Measurements from ENCODE around the gene TIPIN. TPM values are rescaled to one million over a fixed set of nuclear protein-coding genes. Genes with fewer than 3 reads are reported as not detected.

Gene TIPIN
- total RNA-seq, 2 experiments from 2014 or later: 49.9 to 50.8 TPM

DNA sequence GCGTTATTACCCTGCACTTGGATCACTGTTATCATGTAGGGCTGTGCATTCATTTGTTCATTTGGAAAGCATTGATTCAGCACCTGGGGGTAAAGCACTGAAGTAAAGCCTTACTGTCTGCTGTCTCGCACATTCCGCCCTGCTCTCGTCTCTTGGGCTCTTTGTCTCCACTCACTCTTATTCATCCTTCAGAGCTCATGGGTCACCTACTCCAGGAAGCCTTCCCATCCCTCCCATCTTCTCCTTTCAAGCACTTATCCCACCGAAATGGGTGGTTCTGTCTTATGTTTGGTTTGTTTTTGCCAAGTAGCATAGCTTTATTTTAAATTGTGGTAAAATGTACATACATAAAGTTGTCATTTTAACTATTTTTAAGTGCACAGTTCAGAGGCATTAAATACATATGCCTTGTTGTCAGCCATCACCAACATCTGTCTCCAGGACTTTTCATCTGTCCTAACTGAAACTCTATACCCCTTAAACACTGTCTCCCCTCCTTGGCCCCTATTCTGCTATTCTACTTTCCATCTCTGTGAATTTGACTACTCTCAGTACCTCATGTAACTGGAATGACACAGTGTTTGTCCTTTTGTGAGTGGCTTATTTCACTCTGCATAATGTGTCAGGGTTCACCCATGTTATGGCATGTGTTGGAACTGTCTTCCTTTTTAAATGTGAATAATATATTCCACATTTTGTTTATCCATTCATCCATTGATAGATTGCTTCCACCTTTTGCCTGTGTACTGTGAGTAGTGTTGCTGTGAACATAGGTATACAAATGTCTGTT, 53.8 kb downstream of the TIPIN start:
- DNase-seq (no peak), ATAC-seq (no peak)
- ChIA-PET CTCF (interaction anchor here (0.6 to 1.1 kb wide), 2 partner anchors 10 to 69 kb away, joined by 3 read pairs; no protein-coding TSS in a partner anchor), POLR2A (no interaction called here)
- intact Hi-C loops (cut with DNase I, micrococcal nuclease): no loop called here
- Mint-ChIP-seq H3K4me1 (no peaks in the 10 kb centered on the region), H3K9me3 (ENCODE audit: low read depth) (no peaks in the 10 kb centered on the region), H3K27me3 (no peaks in the 10 kb centered on the region), H3K4me3 (no peak overlapping the region), H3K36me3 (ENCODE audit: low read depth) (peaks cover 10% of the 10 kb centered on the region), H3K27ac (peak overlapping the region; percentile 1)

DNA sequence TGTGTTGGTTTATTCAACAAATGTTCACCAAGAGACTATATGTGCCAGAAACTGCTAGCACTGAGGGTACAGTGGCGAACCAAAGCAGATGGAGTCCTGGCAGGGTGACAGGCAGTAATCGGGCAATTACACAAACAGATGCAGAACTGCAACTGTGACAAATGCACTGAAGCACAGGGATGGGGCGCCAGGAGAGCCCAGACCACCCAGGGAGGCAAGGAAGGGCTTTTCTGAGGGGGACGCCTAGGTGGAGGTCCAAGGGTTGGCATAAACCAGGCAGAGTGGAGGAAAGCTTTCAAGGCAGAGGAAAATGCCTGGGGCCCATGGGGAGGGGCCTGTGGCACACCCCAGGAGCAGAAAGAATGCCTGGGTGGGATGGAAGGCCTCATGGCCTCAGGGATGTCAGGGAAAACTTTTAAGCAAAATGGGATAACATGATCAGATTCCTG, 57.7 kb downstream of the TIPIN start:
- Mint-ChIP-seq H3K27ac (peak overlapping the region; percentile 2), H3K4me1 (peaks cover 26% of the 10 kb centered on the region), H3K9me3 (ENCODE audit: low read depth) (no peaks in the 10 kb centered on the region), H3K4me3 (no peak overlapping the region), H3K27me3 (no peaks in the 10 kb centered on the region), H3K36me3 (ENCODE audit: low read depth) (peaks cover 12% of the 10 kb centered on the region)
- no peak for DNase-seq
- intact Hi-C loops (cut with DNase I, micrococcal nuclease): loop anchor here in 1 of 2 experiments (10.0 kb wide), 1 partner anchor 684 kb away; the partner anchor contains the start of gene INTS14
- ChIA-PET POLR2A (no interaction called here), CTCF (interaction anchor here (0.8 kb wide), 1 partner anchor 10 kb away, joined by 8 read pairs; no protein-coding TSS in a partner anchor)
- no peak for ATAC-seq

DNA sequence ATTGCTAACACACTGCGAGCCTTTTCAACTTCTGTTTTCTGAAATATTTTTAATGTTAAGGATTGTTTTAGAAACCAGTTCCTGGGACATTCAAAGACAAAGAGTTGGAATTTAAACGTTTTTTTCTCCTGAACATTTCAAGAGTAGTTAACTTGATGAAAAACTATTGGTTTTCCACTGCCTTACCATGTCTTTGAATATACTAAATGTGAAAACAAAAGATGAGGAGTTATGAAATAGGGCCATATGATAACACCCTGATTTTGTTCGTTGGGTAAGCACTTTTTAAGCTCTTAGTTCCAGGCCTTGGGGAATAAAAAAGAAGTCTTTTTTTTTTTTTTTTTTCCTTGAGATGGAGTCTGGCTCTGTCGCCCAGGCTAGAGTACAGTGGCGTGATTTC, 60.3 kb downstream of the TIPIN start:
- Mint-ChIP-seq H3K4me1 (peaks cover 40% of the 10 kb centered on the region), H3K9me3 (ENCODE audit: low read depth) (no peaks in the 10 kb centered on the region), H3K27me3 (no peaks in the 10 kb centered on the region), H3K27ac (no peak overlapping the region), H3K4me3 (no peak overlapping the region), H3K36me3 (ENCODE audit: low read depth) (peaks cover 11% of the 10 kb centered on the region)
- intact Hi-C loops (cut with DNase I, micrococcal nuclease): loop anchor here in 1 of 2 experiments (10.0 kb wide), 1 partner anchor 681 kb away; the partner anchor contains the start of gene INTS14
- ATAC-seq: no peak
- CTCF ChIA-PET: interaction anchor here (1.6 kb wide), 1 partner anchor 202 kb away, joined by 9 read pairs; the partner anchor contains the start of gene SNAPC5
- POLR2A ChIA-PET: no interaction called here
- no peak for DNase-seq

DNA sequence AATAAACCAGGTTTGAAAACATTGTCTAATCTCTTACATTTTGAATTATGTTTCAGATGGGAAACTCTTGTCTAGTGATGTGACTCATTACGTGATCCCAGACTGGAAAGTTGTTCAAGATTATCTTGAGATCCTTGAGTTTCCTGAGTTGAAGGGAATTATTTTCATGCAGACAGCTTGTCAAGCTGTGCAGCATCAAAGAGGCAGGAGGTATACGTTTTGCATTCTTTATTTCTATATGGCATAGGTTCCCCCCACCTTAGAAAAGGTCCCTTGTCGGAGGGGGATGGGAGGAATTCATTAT, 61.6 kb downstream of the TIPIN start:
- CTCF ChIA-PET: interaction anchor here (0.6 to 1.6 kb wide), 5 partner anchors 9 to 254 kb away, joined by 3 to 9 read pairs (median 3); partner anchors contain the start of gene SNAPC5
- intact Hi-C loops (cut with DNase I, micrococcal nuclease): loop anchor here (1.0 to 10.0 kb wide), 7 partner anchors 43 to 680 kb away; partner anchors contain the start of genes INTS14 (in 1 of the 2), MAP2K1 (in 1 of the 2), MEGF11 (in 1 of the 2) and RPL4 (in 1 of the 2)
- POLR2A ChIA-PET: no interaction called here
- DNase-seq (no peak), ATAC-seq (no peak)
- H3K4me1 Mint-ChIP-seq: peaks cover 49% of the 10 kb centered on the region
- H3K9me3 Mint-ChIP-seq (ENCODE audit: low read depth): no peaks in the 10 kb centered on the region
- H3K27me3 Mint-ChIP-seq: no peaks in the 10 kb centered on the region
- H3K27ac Mint-ChIP-seq: peak overlapping the region; percentile 88
- peaks cover 3% of the 10 kb centered on the region for H3K36me3 Mint-ChIP-seq (ENCODE audit: low read depth)
- H3K4me3 Mint-ChIP-seq: peak overlapping the region; percentile 86

DNA sequence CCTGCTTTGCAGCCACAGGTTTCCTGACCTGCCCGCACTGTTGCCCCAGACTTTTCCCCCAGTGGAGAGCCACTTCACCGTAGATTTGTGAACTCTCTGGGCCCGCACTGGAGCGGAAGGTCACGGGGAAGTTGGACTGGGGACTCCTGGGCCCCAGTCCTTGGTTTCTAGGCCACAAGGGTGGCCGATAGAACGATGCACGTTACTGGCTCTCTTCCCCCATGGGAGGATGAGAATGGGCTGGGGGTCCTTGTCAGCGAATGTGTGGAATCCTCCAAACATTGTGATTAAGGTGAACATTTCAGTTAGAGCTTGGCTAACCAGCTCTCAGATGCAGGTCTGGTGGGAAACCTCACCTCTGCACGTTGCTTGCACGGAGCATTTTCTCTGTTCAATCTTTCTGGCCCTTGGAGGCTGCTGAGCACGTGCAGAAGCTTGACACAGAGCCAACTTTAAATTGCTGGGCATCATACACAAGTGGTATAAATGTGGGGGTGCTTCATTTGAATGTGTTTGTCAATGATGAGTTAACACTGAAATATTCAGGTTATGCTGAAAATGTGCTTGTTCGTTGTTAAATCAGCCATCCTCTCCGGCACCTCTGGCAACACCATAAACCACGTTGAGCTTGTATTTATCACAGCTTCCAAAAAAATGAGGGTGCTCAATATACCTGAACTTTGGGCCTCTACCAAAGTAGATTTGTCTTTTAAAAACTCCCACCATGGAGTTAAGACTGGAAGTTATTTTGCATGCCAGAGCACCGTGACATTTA, 62.1 kb downstream of the TIPIN start:
- Mint-ChIP-seq H3K4me3 (peak overlapping the region; percentile 86), H3K9me3 (ENCODE audit: low read depth) (no peaks in the 10 kb centered on the region), H3K4me1 (peaks cover 49% of the 10 kb centered on the region), H3K27me3 (no peaks in the 10 kb centered on the region), H3K36me3 (ENCODE audit: low read depth) (peaks cover 2% of the 10 kb centered on the region), H3K27ac (peak overlapping the region; percentile 88)
- POLR2A ChIA-PET: no interaction called here
- intact Hi-C loops (cut with DNase I, micrococcal nuclease): loop anchor here (1.0 to 10.0 kb wide), 7 partner anchors 42 to 680 kb away; partner anchors contain the start of genes INTS14 (in 1 of the 2), MAP2K1 (in 1 of the 2), MEGF11 (in 1 of the 2) and RPL4 (in 1 of the 2)
- CTCF ChIA-PET: interaction anchor here (0.6 to 1.6 kb wide), 6 partner anchors 9 to 551 kb away, joined by 3 to 9 read pairs (median 3); partner anchors contain the start of gene SNAPC5
- DNase-seq (peak; percentile 48), ATAC-seq (peak; percentile 37)

DNA sequence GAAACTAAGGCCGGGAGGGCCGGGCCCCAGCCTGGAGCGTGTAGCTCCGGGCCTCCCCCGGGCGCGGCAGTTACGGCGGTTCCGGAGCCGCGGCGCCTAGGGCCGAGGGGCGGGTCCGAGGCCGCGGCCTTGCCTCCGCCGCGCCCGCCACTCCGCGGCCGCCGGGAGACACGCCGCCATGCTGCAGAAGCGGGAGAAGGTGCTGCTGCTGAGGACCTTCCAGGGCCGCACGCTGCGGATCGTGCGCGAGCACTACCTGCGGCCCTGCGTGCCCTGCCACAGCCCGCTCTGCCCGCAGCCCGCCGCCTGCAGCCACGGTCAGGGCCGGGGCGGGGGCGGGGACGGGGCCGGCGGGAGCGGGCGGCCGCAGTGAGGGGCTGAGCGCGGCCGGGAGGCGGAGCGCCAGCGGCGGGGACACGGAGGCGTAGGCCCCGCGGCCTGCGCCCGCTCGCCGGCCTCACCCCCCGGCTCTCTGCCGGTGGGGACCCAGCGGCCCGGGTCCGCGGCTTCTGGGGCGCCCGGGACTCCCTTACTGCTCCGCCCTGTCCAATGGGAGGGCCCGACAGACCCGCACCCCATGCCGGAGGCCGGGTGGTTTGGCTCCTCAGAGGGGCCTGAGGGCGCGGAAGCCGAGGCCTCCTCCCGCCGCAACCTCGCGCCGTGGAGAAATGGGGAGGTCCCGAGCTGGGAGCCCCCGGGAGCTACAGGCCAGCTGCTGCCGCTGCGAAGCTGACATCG, 62.9 kb downstream of the TIPIN start, which contains the start of gene DIS3L:
Gene DIS3L, plus strand, starts transcription at position 150 of the 738 bp plus-strand sequence. Its CDS starts 29 bp downstream, at position 179.
- H3K36me3 Mint-ChIP-seq (ENCODE audit: low read depth): peaks cover 2% of the 10 kb centered on the region
- H3K4me1 Mint-ChIP-seq: peaks cover 49% of the 10 kb centered on the region
- peak within 1 kb of the TSS; percentile 86 for H3K4me3 Mint-ChIP-seq
- intact Hi-C loops (cut with DNase I, micrococcal nuclease): loop anchor here (1.0 to 10.0 kb wide), 13 partner anchors 41 to 776 kb away; partner anchors contain the start of genes INTS14 (in 2 of the 2), RPL4 (in 2 of the 2), SNAPC5 (in 2 of the 2) and TIPIN (in 2 of the 2)
- ChIA-PET POLR2A (no interaction called here), CTCF (interaction anchor here (0.6 to 0.9 kb wide), 3 partner anchors 8 to 550 kb away, joined by 3 to 4 read pairs (median 3); no protein-coding TSS in a partner anchor)
- DNase-seq (peak; percentile 75), ATAC-seq (peak; percentile 80)
- no peaks in the 10 kb centered on the region for H3K27me3 Mint-ChIP-seq
- H3K27ac Mint-ChIP-seq: peak within 1 kb of the TSS; percentile 90
- no peaks in the 10 kb centered on the region for H3K9me3 Mint-ChIP-seq (ENCODE audit: low read depth)

DNA sequence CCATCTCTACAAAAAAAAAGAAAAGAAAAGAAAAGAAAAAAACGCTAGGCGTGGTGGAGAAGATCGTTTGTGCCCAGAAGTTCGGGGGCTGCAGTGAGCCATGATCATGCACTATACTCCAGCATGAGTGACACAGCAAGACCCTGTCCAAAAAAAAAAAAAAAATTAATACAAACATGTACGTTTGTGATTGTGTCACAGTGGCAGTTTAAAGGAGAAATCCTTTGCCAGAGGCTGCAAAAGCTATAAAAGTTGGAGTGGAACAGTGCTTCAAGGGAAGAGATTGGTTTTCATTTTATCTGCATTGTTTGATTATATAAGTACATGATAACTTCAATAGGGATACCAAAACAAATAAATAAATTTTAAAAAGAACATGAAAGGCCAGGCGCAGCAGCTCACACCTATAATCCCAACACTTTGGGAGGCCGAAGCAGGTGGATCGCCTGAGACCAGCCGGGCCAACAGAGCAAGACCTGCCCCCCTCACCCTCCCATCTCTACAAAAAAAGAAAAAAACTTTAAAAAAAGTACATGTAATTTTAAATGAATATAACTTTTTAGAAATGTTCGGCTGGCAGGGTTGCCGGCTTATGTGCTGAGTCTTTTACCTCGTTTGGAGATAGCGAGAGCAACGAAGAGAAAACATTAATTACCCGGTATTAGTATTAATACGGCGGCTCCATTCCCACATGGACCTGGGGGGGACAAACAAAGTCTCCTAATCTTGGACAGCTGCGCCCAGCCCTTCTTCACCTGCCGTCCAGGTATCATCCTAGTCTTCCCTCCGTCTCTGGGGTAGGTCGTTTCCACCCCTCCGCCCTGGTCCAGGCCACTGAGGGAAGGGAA, 63.7 kb downstream of the TIPIN start:
- CTCF ChIA-PET: interaction anchor here (0.6 to 1.1 kb wide), 4 partner anchors 41 to 163 kb away, joined by 3 to 7 read pairs (median 3); no protein-coding TSS in a partner anchor
- no peak for ATAC-seq
- intact Hi-C loops (cut with DNase I, micrococcal nuclease): loop anchor here (1.0 to 10.0 kb wide), 8 partner anchors 40 to 775 kb away; partner anchors contain the start of genes INTS14 (in 2 of the 2), DPP8 (in 1 of the 2), MEGF11 (in 1 of the 2) and RAB11A (in 1 of the 2)
- Mint-ChIP-seq H3K4me1 (peaks cover 49% of the 10 kb centered on the region), H3K36me3 (ENCODE audit: low read depth) (peaks cover 2% of the 10 kb centered on the region), H3K27me3 (no peaks in the 10 kb centered on the region), H3K27ac (peak overlapping the region; percentile 90), H3K4me3 (peak overlapping the region; percentile 79), H3K9me3 (ENCODE audit: low read depth) (no peaks in the 10 kb centered on the region)
- peak; percentile 15 for DNase-seq
- POLR2A ChIA-PET: interaction anchor here (0.7 kb wide), 1 partner anchor 347 kb away, joined by 3 read pairs; no protein-coding TSS in a partner anchor

DNA sequence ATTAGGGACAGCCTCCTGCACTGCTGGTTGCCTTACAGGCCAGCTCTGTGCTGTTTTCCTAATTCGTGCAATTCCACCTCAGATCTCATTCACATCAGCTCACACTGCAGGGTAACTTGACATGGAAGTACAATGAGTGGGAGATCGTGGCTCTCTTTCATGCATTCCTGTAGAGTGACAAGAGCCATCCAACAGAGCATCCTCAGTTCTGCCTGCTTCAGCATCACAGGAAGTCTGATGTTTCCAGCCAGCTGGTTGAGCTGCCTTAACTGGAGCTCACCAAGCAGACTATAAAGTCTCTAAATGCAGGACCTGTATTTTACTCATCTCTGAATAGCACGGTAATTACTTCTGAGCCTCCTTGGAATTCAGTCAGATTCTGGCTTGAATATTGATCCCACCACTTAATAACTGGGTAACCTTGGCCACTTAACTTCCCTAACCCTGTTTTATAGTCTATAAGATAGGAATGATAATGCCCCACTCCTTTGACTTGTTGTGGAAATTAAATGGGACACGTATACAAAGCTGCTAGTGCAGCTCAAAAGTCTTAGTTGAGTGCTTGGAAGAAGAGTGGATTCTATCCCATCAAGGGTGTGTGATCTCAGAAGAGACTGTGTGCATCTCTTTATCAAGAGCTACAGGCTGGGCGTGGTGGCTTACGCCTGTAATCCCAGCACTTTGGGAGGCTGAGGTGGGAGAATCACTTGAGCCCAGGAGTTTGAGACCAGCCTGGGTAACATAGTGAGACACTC, 64.5 kb downstream of the TIPIN start:
- ATAC-seq (no peak), DNase-seq (peak; percentile 11)
- H3K36me3 Mint-ChIP-seq (ENCODE audit: low read depth): peaks cover 2% of the 10 kb centered on the region
- ChIA-PET CTCF (interaction anchor here (0.6 to 1.1 kb wide), 10 partner anchors 30 to 314 kb away, joined by 3 to 7 read pairs (median 3); no protein-coding TSS in a partner anchor), POLR2A (interaction anchor here (0.7 kb wide), 2 partner anchors 206 to 347 kb away, joined by 3 read pairs; partner anchors contain the start of gene SNAPC5)
- peak overlapping the region; percentile 79 for H3K4me3 Mint-ChIP-seq
- no peaks in the 10 kb centered on the region for H3K9me3 Mint-ChIP-seq (ENCODE audit: low read depth)
- intact Hi-C loops (cut with DNase I, micrococcal nuclease): loop anchor here (2.0 to 10.0 kb wide), 4 partner anchors 40 to 681 kb away; partner anchors contain the start of genes INTS14 (in 2 of the 2), MEGF11 (in 1 of the 2) and RAB11A (in 1 of the 2)
- peaks cover 52% of the 10 kb centered on the region for H3K4me1 Mint-ChIP-seq
- no peaks in the 10 kb centered on the region for H3K27me3 Mint-ChIP-seq
- peak overlapping the region; percentile 79 for H3K27ac Mint-ChIP-seq

DNA sequence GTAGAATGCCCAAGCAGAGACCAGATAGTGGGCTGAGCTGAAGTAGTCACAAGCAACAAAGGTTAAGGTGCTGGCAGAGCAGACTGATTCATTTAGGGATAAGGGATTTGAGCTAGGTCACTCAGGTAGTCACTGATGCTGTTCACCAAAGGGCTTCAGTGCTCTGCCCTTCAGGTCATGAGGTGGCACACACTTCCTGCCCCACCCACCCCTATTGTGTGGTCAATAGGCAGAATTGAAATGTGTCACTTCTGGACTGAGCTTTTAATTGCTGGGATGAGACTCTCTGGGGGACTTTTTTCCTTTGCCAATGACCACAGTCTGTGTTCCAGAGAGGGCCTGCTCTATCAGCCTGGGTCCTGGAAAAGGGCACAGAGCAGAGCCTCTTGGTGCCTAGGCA, 66.0 kb downstream of the TIPIN start:
- peak; percentile 16 for DNase-seq
- POLR2A ChIA-PET: no interaction called here
- no peaks in the 10 kb centered on the region for H3K27me3 Mint-ChIP-seq
- H3K4me1 Mint-ChIP-seq: peaks cover 40% of the 10 kb centered on the region
- CTCF ChIA-PET: interaction anchor here (0.5 to 0.9 kb wide), 3 partner anchors 26 to 214 kb away, joined by 3 read pairs; no protein-coding TSS in a partner anchor
- ATAC-seq: no peak
- intact Hi-C loops (cut with DNase I, micrococcal nuclease): loop anchor here in 1 of 2 experiments (2.0 to 10.0 kb wide), 3 partner anchors 38 to 676 kb away; partner anchors contain the start of genes INTS14, MEGF11 and RAB11A
- no peaks in the 10 kb centered on the region for H3K36me3 Mint-ChIP-seq (ENCODE audit: low read depth)
- H3K4me3 Mint-ChIP-seq: no peak overlapping the region
- peak overlapping the region; percentile 6 for H3K27ac Mint-ChIP-seq
- no peaks in the 10 kb centered on the region for H3K9me3 Mint-ChIP-seq (ENCODE audit: low read depth)

All from activated CD4-positive, alpha-beta T cell treated with anti-CD3 and anti-CD28 coated beads for 36 hours (primary cell).